Suprapubic skin (tissue), 4 donors: Measurements from ENCODE around the gene MCF2L.

ENCODE experiments used
- CTCF ChIP-seq, 2 donors: fragments of 200-600 bp in 1 of 2; fragments of 450-650 bp in 1 of 2; sonication (generic) in 1 of 2; IDR thresholded peaks; one replicate each; pipeline ENCODE4 v1.5.1; 2016 to 2019; ENCODE audit warnings: antibody characterized with exemption in 2 of 2, mild to moderate bottlenecking in 1 of 2, moderate library complexity in 1 of 2
- EP300 ChIP-seq: sonication (generic); formaldehyde crosslinking; IDR thresholded peaks from one replicate; pipeline ENCODE4 v1.6.1; 2017; ENCODE audit warnings: antibody characterized with exemption
- POLR2A ChIP-seq, 2 donors: fragments of 450-650 bp; IDR thresholded peaks; one replicate each; pipeline ENCODE4 v1.6.1; 2017; ENCODE audit warnings: antibody characterized with exemption in 2 of 2, mild to moderate bottlenecking in 2 of 2, moderate library complexity in 2 of 2
- POLR2AphosphoS5 ChIP-seq, 3 donors: sonication (generic); formaldehyde crosslinking; IDR thresholded peaks; one replicate each; pipeline ENCODE4 v1.6.1; 2017; ENCODE audit warnings: antibody characterized with exemption in 3 of 3

GRCh38 chr13:112984501-112984900, 15.5 kb downstream of the MCF2L start:
- TF ChIP-seq POLR2AphosphoS5 (IDR thresholded peaks at IDR 0.05), result no peak
- no peak for TF ChIP-seq POLR2A (IDR thresholded peaks at IDR 0.05)
- TF ChIP-seq CTCF (IDR thresholded peaks at IDR 0.05), result no peak
- TF ChIP-seq EP300, result no peak
